Transverse colon (tissue), 4 donors: Measurements from ENCODE around the gene SPAG6.

Source experiments
- EP300 ChIP-seq: sonication (generic); formaldehyde crosslinking; IDR thresholded peaks from one replicate; pipeline ENCODE4 v1.6.1; 2017; ENCODE audit warnings: antibody characterized with exemption, low read depth
- POLR2A ChIP-seq: fragments of 450-650 bp; IDR thresholded peaks from one replicate; pipeline ENCODE4 v1.6.1; 2016; ENCODE audit warnings: antibody characterized with exemption, mild to moderate bottlenecking, moderate library complexity
- POLR2AphosphoS5 ChIP-seq, 3 donors: sonication (generic); formaldehyde crosslinking; IDR thresholded peaks; one replicate each; pipeline ENCODE4 v1.6.1; 2016; ENCODE audit warnings: antibody characterized with exemption in 3 of 3
- TF ChIP-seq, protein P1 (sequence below), 5 experiments: fragments of 200-600 bp in 3 of 5; fragments of 450-650 bp in 2 of 5; sonication (generic) in 3 of 5; IDR thresholded peaks; 1 replicate in 2 of 5; 2 replicates in 3 of 5; pipeline ENCODE4 v1.5.1; 2016 to 2017; ENCODE audit warnings: antibody characterized with exemption in 5 of 5, inconsistent platforms in 3 of 5, mild to moderate bottlenecking in 2 of 5, moderate library complexity in 1 of 5

GRCh38 chr10:22442063-22442462, 96.8 kb downstream of the SPAG6 start:
- TF ChIP-seq POLR2A = no peak
- TF ChIP-seq, protein P1, sequence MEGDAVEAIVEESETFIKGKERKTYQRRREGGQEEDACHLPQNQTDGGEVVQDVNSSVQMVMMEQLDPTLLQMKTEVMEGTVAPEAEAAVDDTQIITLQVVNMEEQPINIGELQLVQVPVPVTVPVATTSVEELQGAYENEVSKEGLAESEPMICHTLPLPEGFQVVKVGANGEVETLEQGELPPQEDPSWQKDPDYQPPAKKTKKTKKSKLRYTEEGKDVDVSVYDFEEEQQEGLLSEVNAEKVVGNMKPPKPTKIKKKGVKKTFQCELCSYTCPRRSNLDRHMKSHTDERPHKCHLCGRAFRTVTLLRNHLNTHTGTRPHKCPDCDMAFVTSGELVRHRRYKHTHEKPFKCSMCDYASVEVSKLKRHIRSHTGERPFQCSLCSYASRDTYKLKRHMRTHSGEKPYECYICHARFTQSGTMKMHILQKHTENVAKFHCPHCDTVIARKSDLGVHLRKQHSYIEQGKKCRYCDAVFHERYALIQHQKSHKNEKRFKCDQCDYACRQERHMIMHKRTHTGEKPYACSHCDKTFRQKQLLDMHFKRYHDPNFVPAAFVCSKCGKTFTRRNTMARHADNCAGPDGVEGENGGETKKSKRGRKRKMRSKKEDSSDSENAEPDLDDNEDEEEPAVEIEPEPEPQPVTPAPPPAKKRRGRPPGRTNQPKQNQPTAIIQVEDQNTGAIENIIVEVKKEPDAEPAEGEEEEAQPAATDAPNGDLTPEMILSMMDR (IDR thresholded peaks at IDR 0.05) = no peak
- no peak for TF ChIP-seq EP300
- no peak for TF ChIP-seq POLR2AphosphoS5 (IDR thresholded peaks at IDR 0.05)
